HG03565 (cell line): ENCODE results near the gene FGF3.

Source experiments
- ATAC-seq: cut with Tn5 transposase; IDR thresholded peaks from one replicate; pipeline ENCODE4 v1.9.1; 2021; ENCODE audit warnings: mild to moderate bottlenecking, moderate library complexity; ENCODE audit not compliant: unreplicated experiment

The FGF3 gene

DNA sequence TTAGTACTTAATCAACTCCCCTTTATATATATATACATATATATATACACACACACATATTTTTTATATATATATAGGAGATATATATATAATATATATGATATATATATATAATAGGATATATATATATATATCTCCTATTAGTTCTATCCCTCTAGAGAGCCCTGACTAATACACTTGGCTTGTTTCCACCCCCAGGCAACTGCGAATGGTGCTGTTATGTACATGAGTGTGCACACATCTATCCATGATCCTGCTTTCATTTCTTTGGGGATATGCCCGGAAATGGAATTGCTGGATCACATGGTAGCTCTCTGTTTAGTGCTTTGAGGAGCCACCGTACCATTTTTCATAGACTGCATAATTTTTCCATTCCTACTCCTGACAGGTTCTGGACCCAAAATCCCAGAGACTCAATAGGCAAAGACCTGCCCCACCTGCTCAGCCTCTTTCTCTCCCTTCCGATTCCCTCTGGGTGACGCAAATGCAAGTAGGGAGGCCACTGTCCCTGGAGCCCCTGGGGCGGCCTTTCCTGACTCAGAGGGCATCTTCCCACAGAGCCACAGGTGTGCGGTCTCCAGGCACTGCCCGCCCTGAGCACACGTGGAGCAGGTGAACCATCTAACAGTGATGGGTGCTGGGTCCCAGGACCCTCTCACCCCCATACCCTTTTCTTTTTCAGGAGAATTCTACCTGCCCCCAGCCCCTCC is 12.0 kb downstream of the FGF3 start:
- no peak for ATAC-seq

DNA sequence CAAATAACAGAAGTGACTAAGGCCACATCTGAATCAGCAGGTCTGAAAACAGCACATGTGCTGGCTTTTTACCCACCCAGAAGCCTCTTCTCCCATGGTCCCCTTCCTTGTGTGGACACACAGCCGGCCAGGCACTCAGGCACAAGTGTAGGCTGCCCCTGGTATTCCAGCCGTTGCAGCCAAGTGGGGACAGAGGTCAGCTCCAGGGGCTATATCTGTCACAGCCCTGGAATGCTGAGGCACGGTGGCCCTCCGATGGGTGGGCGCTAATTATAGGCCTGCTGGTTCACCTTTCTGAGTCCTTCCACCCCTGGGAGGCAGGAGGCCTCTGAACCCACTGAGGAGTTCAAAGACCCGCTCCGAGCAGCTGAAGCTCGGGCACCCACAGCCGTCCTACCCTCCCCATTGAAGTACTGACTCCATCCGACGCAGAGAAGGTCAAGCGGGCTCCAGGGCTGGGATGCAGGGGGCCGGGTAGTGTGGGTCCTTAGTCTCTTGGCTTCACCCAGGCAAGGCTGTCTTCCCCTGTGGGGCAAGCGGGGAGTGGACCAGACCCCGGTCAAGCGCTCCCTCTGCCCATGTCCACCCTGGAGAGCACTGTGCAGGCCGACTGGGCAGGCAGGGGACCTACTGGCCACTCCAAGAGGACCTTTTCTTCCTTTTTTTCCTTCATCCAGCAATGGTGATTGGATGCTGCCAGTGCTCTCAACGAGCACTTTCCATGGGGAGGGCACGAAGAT is 14.3 kb downstream of the FGF3 start:
- no peak for ATAC-seq

DNA sequence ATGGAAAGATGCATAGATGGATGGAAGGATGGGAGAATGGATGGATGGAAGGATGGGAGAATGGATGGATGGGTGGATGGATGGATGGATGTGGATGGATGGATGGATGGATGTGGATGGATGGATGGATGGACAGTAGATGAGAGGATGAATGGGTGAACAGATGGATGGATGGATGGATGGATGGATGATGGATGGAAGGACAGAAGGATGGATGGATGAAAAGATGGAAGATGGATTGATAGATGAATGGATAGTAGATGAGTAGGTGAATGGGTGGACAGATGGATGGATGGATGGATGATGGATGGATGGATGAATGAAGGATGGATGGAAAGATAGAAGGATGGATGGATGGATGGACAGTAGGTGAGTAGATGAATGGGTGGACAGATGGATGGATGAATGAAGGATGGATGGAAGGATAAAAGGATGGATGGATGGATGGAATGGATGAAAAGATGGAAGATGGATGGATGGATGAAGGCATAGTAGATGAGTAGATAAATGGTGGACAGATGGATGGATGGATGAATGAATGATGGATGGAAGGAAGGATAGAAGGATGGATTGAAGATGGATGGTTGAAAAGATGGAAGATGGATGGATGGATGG is 15.5 kb downstream of the FGF3 start:
- no peak for ATAC-seq

DNA sequence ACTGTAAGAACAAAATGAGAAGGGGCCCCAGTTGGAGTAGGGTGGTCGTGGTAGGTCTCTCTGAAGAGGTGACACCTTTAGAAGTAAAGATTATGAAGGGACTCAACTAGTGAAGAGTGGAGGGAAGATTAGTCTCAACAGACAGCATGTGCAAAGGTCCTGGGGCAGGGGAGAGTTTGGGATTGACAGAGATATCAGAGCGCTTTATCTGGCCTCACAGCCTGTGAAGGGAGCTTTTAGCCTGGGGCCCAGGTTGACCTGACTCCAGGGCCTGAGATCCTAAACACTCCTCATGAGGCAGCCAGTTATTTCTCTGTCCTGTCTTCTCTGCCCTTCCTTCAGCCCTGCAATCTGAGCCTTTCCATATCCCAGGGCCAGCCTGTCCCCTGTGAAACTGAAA is 16.2 kb downstream of the FGF3 start:
- no peak for ATAC-seq

DNA sequence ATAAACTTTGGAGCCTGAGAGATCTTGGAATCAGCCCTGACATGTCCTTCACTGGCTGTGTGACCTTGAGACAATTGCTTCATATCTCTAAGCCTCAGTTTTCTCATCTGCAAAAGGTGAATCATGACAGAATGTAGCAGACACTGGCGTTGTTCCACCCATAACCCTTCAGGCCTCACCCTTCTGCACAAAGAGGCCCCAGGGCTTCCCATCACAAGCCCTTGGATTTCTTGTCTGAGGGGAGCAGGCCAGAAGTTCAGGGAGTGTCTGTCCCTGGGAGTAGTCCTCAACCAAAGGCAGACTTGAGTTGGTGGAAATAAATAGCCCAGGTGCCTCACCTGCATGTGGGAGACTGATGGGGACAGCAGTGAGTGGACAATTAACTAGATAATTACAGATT is 16.6 kb downstream of the FGF3 start:
- no peak for ATAC-seq

DNA sequence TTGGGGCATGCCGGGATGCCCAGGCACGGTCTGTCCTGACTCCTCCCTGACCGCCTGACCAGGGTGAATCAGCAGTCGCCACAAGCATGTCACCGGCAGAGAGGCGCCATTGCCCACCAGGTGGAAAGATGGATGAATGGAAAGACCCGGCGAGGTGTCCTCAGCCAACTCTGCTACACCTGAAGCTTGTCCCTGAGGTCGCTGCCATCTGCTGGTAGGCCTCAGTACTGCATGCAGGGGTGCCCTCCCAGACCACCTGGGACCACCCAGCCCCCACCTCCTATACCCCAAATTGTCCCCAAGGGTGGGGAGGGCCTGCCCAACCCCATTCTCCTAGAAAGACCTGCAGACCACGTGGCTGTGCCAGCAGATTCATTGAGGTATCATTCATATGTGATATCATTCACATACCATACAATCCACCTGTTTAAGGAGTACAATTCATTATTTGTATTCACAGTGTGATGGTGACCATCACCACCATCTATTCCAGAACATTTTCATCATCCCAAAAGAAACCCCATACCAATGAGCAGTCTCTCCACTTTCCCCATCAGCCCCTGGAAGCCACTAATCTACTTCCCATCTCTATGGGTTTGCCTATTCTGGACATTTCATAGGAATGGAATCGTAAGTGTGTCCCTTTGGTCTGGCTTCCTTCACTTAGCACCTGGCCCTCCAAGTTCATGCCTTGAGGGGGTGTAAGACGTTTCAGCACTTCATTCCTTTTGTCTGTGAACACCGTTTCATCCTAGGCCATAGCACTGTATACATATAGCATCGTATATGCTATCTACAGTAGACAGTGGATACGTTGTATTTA is 17.5 kb downstream of the FGF3 start:
- ATAC-seq: no peak

DNA sequence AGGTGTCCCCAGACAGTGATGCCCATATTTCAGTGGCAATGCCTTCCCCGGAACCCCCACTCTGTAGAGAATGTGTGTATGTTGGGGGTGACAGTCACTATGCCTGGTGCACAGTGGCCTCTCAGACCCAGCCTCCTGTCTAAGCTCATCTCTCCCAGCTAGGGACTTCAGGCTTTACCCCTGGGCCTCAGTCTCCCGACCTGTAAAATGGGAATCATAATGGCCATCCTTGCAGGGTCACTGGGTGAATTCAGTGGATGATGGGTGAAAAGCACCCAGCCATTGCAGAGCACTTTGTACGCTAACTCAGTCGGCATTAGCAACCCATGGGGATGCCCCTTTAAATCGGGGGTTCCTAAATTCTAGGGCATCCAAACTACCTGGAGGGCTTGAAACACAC is 18.9 kb downstream of the FGF3 start:
- no peak for ATAC-seq

DNA sequence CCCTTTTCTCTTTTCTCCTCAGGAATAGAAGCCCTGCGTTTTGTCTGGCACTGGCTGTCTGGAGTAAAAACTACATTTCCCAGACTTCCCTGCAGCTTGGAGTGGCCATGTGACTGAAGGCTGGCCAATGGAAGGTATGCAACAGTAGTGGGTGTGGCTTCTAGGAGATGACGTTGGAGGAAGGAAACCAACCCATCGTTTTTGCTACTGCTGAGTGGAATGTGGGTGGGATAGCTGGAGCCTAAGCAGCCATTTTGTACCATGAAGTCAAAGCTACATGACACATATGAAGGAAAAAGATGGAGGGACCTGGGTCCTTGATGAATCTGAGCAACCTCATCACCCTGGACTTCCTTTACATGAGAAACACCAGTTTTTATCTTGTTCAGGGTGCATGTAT is 19.6 kb downstream of the FGF3 start:
- no peak for ATAC-seq

DNA sequence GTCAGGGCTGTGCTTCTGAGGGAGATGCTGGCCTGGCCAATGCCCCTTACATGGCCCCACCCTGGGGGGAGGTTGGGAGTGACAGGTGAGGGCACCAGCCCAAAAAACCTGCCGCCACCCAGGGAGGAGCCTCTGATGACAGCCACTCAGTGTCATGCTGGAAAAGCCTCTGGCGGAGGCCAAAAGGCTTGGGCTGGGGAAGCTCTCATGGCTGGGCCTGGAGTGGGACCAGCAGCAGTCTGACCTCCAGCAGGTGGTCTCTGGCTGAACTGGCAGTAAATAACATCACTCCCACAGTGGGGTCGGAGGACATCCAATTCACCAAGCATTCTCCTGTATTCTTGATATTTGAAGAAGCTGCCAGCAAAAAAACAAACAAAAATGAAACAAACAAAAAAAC is 20.1 kb downstream of the FGF3 start:
- no peak for ATAC-seq

DNA sequence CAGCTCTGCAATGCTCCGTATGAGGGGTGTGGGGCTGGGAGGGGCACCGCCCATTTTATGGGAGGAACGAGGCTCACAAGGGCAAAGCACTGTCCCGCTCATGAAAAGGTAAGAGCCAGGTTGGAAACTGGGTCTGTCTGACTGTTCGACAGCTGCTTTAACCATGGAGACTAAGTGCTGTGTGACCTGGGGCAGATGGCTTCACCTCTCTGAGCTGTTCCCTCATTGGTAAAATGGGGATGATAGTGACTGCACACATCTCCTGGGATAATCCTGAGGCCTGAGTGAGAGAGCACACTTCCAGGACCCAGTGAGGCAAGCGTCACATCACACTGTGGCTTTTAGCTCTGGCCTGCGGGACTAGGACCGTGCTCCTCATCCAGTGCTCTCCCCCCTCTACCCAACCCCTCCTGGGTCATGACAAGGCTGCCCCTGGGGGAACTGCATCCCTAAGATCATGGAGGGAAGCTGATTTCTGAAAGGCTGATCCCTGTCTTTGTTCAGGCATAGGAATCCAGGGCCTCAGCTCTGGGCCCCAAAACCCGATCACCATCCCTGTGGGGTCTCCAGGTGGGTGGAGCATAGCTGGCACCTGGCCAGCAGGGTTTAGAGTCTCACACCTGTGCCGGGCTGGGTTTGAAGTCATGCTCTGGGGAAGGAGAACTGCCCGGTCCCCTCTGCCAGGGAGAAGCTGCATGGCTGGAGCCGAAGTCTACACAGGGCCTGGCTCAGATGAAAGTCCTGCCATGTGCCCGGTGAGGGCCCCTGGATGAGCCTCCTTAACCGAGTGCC is 21.3 kb downstream of the FGF3 start:
- no peak for ATAC-seq

DNA sequence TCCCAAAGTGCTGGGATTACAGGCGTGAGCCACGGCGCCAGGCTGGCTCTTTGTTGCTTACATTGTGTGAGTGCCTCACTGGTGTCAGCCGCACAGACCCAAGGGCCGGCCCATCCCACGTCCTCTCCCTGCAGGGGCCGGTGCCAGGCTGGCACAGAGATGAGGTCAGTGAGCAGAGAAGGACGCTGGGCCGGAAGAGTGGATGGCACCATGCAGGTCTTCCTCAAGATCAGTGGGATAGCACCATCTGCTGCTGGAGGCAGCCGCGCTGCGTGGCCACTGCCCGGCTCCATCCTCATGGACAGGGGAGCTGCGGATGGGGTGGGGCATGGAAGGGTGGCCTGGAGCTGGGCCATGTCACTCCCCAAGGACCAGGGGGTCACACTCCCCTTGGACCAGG is 22.1 kb downstream of the FGF3 start:
- no peak for ATAC-seq

DNA sequence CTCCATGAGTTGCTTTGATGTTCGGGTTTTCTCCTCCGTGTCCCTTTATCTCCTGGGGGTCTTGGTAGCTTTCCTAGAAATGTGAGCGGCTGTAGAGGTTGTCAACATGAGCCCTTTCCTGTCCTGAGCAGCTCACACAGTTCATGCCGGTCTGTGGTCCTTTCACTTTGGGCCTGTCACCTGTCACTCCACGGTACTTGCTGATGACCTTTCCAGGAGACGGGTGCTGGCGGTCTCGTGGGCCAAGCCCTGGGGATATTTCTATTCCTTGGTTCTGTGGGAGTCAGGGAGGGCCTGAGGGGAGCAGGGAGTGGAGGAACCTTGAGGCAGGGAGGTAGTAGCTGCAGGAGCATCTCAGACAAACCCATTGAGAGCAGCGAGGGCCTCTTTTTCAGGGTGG is 23.2 kb downstream of the FGF3 start:
- no peak for ATAC-seq

DNA sequence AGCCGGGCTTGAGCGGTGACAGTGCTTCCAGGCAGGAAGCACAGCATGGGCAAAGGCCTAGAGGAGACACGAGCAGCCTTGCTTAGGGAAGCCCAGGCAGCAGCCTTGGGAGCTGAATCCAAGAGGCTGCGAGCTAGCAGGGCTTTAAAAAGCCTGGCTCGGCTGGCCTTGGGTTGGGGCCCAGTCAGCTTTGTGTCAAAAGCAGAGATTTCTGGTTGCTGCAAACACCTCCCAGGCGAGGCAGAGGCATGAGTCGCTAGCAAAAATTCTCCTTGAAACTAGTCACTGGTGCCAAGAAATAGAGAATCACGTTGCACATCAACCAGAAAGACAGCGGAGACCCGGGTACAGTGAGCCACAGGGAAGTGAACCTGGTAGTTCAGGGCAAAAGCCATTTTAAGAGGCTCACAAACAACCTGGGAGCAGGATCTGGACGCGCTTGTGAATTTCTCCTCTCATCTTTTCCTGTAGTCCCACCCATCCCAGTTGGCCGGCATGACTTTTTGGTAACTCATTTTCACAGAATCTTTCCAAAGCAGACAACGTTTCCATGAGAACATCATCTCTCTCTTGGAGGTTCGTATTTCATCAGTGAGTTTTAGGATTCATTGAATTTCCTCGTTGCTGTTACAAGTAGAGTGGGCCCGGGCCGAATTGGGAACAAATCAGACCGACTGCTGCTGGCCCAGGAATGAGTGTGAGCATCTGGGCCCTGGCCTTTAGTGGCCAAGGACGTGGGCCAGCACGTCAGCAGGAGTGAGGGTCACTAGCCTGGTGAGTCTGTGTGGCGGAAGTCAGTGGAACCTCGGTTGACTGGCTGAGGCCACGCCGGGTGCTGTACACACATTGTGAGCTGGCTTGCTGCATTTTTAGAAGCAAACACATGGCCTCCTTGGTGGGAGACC is 27.7 kb downstream of the FGF3 start:
- ATAC-seq: no peak

DNA sequence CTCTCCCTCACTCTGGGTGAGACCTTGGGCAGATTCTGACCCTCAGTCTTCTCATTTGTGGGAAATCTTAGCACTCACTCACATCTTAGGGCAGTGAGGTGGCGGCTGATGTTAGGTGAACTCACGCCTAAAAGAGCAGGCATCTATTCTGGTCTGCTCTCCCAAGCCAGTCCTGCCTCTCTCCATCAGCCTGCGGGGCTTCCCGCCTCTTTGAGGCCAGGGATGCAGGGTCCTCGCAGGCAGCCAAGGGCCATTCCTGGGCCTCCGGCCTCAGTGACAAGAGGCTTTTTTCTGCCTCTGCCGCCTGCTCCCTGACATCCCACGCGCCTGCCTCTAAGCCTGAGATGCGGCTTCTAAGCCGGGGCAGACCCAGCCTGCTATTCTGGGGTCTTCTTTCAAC is 30.3 kb downstream of the FGF3 start:
- ATAC-seq: no peak

DNA sequence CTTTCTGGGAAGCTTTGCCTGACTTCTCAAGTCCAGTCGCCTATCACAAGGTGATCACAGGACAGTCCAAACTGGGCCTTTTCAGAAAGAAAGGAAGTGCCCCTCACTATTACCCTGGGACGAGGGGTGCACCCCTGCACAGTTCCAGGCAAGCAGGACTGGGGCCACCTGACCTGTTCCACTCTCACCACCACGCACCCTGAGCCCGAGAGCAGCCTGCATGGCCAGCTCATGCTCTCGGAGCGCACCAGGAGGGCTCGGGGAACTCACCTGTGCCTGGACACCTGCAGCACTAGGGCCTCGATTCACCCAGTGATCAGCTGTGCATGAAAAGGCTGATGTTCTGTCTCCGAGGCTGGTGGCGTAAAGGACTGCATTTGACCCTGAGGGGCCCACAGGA is 31.3 kb downstream of the FGF3 start:
- no peak for ATAC-seq

DNA sequence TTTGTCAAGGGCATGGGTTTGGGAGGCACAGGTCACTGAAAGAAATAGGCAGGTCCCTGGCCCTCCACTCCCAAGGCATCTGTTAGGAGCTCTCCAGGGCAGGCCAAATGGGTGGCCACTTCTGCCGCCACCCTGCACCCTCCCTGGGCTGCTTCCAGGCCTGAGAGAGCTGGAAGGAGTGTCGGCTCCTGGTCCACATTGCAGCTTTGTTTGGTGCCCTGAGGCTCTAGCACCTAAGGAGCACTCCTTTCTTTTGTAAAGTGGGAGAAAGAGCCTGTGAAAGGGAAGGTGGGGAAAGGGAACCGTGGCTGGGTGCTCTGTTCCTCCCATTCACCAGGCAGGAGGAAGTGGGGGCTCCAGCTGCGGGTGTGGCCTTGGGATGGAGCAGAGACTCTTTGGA is 31.8 kb downstream of the FGF3 start:
- no peak for ATAC-seq

DNA sequence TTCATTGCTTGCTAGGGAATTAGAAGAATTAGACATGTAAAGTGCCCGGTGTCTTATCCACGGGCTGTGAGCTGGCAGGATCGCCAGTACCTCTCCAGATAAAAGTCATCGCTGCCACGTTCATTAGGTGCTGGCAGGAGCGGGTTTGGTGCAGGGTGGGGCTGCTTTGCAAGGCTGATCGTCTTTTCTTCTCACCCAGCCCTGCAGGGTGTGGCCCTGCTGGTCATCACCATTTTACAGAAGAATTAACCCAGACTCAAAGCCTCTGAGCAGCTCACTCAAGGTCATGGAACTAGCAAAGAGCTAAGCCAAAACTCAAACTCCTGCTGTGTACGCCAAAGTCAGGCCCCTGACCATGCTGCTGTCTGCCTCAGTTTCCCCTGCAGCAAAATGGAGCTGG is 38.0 kb downstream of the FGF3 start:
- ATAC-seq: no peak

DNA sequence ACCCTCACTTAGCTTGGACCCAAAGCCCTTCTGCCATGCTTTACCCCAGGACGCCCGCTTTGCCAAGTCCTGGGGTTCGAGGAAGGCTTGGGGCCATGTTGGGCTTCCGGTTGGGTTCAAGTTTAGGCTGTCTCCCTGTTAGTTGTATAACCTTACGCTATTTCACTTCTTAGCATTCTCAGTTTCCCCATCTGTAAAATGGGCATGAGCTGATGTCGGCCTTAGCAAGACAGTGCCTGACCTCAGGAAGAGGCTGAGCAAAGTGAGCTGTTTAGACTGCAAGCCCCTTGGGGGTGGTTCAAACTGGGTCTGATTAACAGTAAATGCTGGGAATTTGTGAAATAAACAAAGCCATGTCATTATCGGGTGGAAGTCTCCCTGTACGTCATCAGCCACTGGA is 40.8 kb downstream of the FGF3 start:
- no peak for ATAC-seq

DNA sequence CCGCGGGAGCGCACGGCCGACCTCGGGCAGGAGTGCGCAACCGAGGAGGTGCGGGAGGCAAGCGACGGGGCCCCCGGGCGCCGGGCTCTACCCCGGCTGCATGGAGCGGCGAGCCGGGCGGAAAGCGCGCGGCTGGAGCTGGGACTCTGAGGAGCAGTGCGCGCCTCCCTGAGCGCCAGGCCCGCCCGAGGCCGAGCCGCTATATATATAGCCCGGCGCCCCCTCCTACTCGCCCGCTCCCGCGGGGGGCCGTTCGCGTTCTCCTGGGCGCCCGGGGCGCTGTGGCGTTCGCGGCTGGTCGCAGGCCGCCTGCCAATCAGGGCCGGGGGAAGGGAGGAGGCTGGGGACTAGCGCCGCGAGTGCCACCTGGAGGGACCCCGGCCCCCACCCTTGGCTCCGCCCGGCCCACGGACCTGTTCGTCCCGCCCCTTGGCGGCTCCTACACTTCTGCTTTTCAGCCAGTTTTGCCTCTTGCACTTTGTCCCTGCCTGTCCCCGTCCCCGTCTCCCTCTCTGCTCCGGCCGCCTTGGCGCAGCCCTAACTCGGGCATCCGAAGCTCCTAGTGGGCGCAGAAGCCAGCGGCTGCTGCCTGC is 44.0 kb downstream of the FGF3 start, which contains the start of gene FGF4:
Gene FGF4 (minus strand): TSS at position 179 of the 593 bp plus-strand sequence. CDS start 257 bp downstream, outside the sequence.
- no peak for ATAC-seq
